ENCODE results near the gene ARHGAP10. TPM values are rescaled to one million over a fixed set of nuclear protein-coding genes. Genes with fewer than 3 reads are reported as not detected.
"Not testable (repeated sequence)": the region's sequence is repeated elsewhere in the genome, so short reads cannot be mapped to it uniquely, and the experiment has no call there.

ARHGAP10 gene
- total RNA-seq, 1 donor from 2014 or later: 28.0 TPM

- H3K36me3 ChIP-seq (ENCODE audit: insufficient read depth, low read length): no peaks in the 10 kb centered on the region
- no peak overlapping the region for H3K9ac ChIP-seq (ENCODE audit: low read length)
- H3K9me3 ChIP-seq (ENCODE audit: insufficient read depth, low read depth, low read length): no peaks in the 10 kb centered on the region
- no peak for FAIRE-seq
- Mint-ChIP-seq H3K36me3 (ENCODE audit: low read depth, unreplicated experiment) (peaks cover 8% of the 10 kb centered on the region), H3K4me1 (ENCODE audit: low read depth, unreplicated experiment) (peaks cover 3% of the 10 kb centered on the region), H3K27me3 (ENCODE audit: low read depth, unreplicated experiment) (no peaks in the 10 kb centered on the region), H3K27ac (ENCODE audit: unreplicated experiment) (no peak overlapping the region), H3K9me3 (ENCODE audit: unreplicated experiment) (no peaks in the 10 kb centered on the region), H3K4me3 (ENCODE audit: unreplicated experiment) (no peak overlapping the region)
- H3K4me2 ChIP-seq (ENCODE audit: low read length): no peak overlapping the region
- no peak for TF ChIP-seq EZH2 (IDR thresholded peaks at IDR 0.05; ENCODE audit: insufficient read depth, low read length)
- TF ChIP-seq CTCF (IDR thresholded peaks at IDR 0.05; ENCODE audit: insufficient read depth, low read depth, low read length): no peak
- DNase-seq (ENCODE audit: low read depth): no peak
- no peak overlapping the region for H3K27ac ChIP-seq (ENCODE audit: low read depth, low read length)
- no peaks in the 10 kb centered on the region for H3K79me2 ChIP-seq (ENCODE audit: insufficient read depth, low read length)
- H3K4me1 ChIP-seq (ENCODE audit: insufficient read depth, low read length): no peaks in the 10 kb centered on the region
- H3K4me3 ChIP-seq (ENCODE audit: insufficient read depth, low read depth, low read length): no peak overlapping the region
- H4K20me1 ChIP-seq (ENCODE audit: insufficient read depth, low read length): peaks cover 12% of the 10 kb centered on the region
- H2AFZ ChIP-seq (ENCODE audit: low read depth, low read length): no peak overlapping the region
- H3K27me3 ChIP-seq (ENCODE audit: insufficient read depth, low read length): no peaks in the 10 kb centered on the region
Observed at GRCh38 chr4:147994491-147995385, 262.9 kb downstream of the ARHGAP10 start.

GRCh38 chr4:147996859-147997258 is 265.0 kb downstream of the ARHGAP10 start:
- no peak for TF ChIP-seq EZH2 (IDR thresholded peaks at IDR 0.05; ENCODE audit: insufficient read depth, low read length)
- TF ChIP-seq CTCF (IDR thresholded peaks at IDR 0.05; ENCODE audit: insufficient read depth, low read depth, low read length): no peak
- Histone ChIP-seq H4K20me1 (ENCODE audit: insufficient read depth, low read length) (peaks cover 8% of the 10 kb centered on the region), H3K9ac (ENCODE audit: low read length) (no peak overlapping the region), H3K36me3 (ENCODE audit: insufficient read depth, low read length) (no peaks in the 10 kb centered on the region), H2AFZ (ENCODE audit: low read depth, low read length) (no peak overlapping the region), H3K27me3 (ENCODE audit: insufficient read depth, low read length) (no peaks in the 10 kb centered on the region), H3K9me3 (ENCODE audit: insufficient read depth, low read depth, low read length) (no peaks in the 10 kb centered on the region), H3K4me3 (ENCODE audit: insufficient read depth, low read depth, low read length) (no peak overlapping the region), H3K79me2 (ENCODE audit: insufficient read depth, low read length) (no peaks in the 10 kb centered on the region), H3K27ac (ENCODE audit: low read depth, low read length) (no peak overlapping the region), H3K4me1 (ENCODE audit: insufficient read depth, low read length) (no peaks in the 10 kb centered on the region), H3K4me2 (ENCODE audit: low read length) (no peak overlapping the region)
- Mint-ChIP-seq H3K27me3 (ENCODE audit: low read depth, unreplicated experiment) (no peaks in the 10 kb centered on the region), H3K36me3 (ENCODE audit: low read depth, unreplicated experiment) (peaks cover 8% of the 10 kb centered on the region), H3K9me3 (ENCODE audit: unreplicated experiment) (no peaks in the 10 kb centered on the region), H3K4me1 (ENCODE audit: low read depth, unreplicated experiment) (peaks cover 3% of the 10 kb centered on the region), H3K4me3 (ENCODE audit: unreplicated experiment) (no peak overlapping the region), H3K27ac (ENCODE audit: unreplicated experiment) (no peak overlapping the region)
- DNase-seq (ENCODE audit: low read depth): no peak
- no peak for FAIRE-seq

- H3K4me1 Mint-ChIP-seq (ENCODE audit: low read depth, unreplicated experiment); H3K4me3 Mint-ChIP-seq (ENCODE audit: unreplicated experiment); H2AFZ ChIP-seq (ENCODE audit: low read depth, low read length); H3K9ac ChIP-seq (ENCODE audit: low read length); H3K36me3 ChIP-seq (ENCODE audit: insufficient read depth, low read length); H3K79me2 ChIP-seq (ENCODE audit: insufficient read depth, low read length); H3K27ac Mint-ChIP-seq (ENCODE audit: unreplicated experiment); H3K9me3 Mint-ChIP-seq (ENCODE audit: unreplicated experiment); H3K9me3 ChIP-seq (ENCODE audit: insufficient read depth, low read depth, low read length); H3K4me2 ChIP-seq (ENCODE audit: low read length); H3K4me1 ChIP-seq (ENCODE audit: insufficient read depth, low read length); H3K27me3 Mint-ChIP-seq (ENCODE audit: low read depth, unreplicated experiment); FAIRE-seq; H3K4me3 ChIP-seq (ENCODE audit: insufficient read depth, low read depth, low read length); H3K27me3 ChIP-seq (ENCODE audit: insufficient read depth, low read length); DNase-seq (ENCODE audit: low read depth); H3K27ac ChIP-seq (ENCODE audit: low read depth, low read length); H4K20me1 ChIP-seq (ENCODE audit: insufficient read depth, low read length): not testable (repeated sequence)
- H3K36me3 Mint-ChIP-seq (ENCODE audit: low read depth, unreplicated experiment): peaks cover 17% of the 10 kb centered on the region
Observed at GRCh38 chr4:148000038-148000437, 268.1 kb downstream of the ARHGAP10 start.

Data from astrocyte (in vitro differentiated cells and primary cell).